D721Med (cell line): Measurements from ENCODE around the gene FMO5.

Experiments used
- DNase-seq: peaks from one replicate; pipeline ENCODE4 v3.0.0; 2011; ENCODE audit warnings: low spot score; ENCODE audit not compliant: insufficient read length
- FAIRE-seq: peaks from 2 replicates; lab custom pipeline; 2011; peaks lifted over from hg19 to GRCh38; lab: Jason Lieb, UNC
- CTCF ChIP-seq: IDR thresholded peaks from 2 replicates; pipeline ENCODE4 v1.5.1; 2012; ENCODE audit warnings: mild to moderate bottlenecking, control low read depth; ENCODE audit not compliant: insufficient read depth; ENCODE audit errors: missing control alignments

Gene FMO5

GRCh38 chr1:147214325-147214724 is 10.8 kb downstream of the FMO5 start:
- FAIRE-seq (no peak), DNase-seq (no peak)
- TF ChIP-seq CTCF: no peak

- TF ChIP-seq CTCF: no peak
- DNase-seq (no peak), FAIRE-seq (no peak)
Measured at GRCh38 chr1:147213271-147213670, 11.9 kb downstream of the FMO5 start.

GRCh38 chr1:147211577-147211976 is 13.6 kb downstream of the FMO5 start:
- FAIRE-seq (no peak), DNase-seq (no peak)
- TF ChIP-seq CTCF: no peak

GRCh38 chr1:147210987-147211386 is 14.2 kb downstream of the FMO5 start:
- DNase-seq (no peak), FAIRE-seq (no peak)
- no peak for TF ChIP-seq CTCF

GRCh38 chr1:147209825-147210821 is 15.0 kb downstream of the FMO5 start:
- FAIRE-seq (no peak), DNase-seq (no peak)
- TF ChIP-seq CTCF: no peak

GRCh38 chr1:147208619-147209018 is 16.5 kb downstream of the FMO5 start:
- DNase-seq: no peak
- no peak for TF ChIP-seq CTCF
- no peak for FAIRE-seq

GRCh38 chr1:147207192-147207591 is 17.9 kb downstream of the FMO5 start:
- no peak for DNase-seq
- TF ChIP-seq CTCF: no peak
- no peak for FAIRE-seq
